Large intestine (tissue), 3 donors: ENCODE measurements around the gene EIPR1. TPM values are rescaled to one million over a fixed set of nuclear protein-coding genes. Genes with fewer than 3 reads are reported as not detected.

ENCODE experiments used
- DNase-seq, 2 donors: peaks; one replicate each; pipeline versions ENCODE4 v3.0.0 to v3.0.0-alpha.2; 2013
- H3K27ac ChIP-seq: one replicate; pipeline ENCODE4 v1.5.1; 2013; ENCODE audit warnings: low read length
- H3K27me3 ChIP-seq: 2 replicates; pipeline ENCODE4 v1.6.1; 2013; ENCODE audit warnings: low read length; ENCODE audit not compliant: control insufficient read depth, insufficient read depth
- H3K36me3 ChIP-seq: 2 replicates; pipeline ENCODE4 v1.6.1; 2013; ENCODE audit warnings: low read length; ENCODE audit not compliant: control insufficient read depth, insufficient read depth
- H3K4me1 ChIP-seq: one replicate; pipeline ENCODE4 v1.6.1; 2013; ENCODE audit warnings: low read length; ENCODE audit not compliant: control insufficient read depth, insufficient read depth
- H3K4me3 ChIP-seq: one replicate; pipeline ENCODE4 v1.5.1; 2013; ENCODE audit warnings: low read length
- H3K9me3 ChIP-seq: one replicate; pipeline ENCODE4 v1.6.1; 2013; ENCODE audit warnings: mild to moderate bottlenecking, low read depth, low read length, moderate library complexity; ENCODE audit not compliant: control insufficient read depth
- WGBS: methylation state at CpG from one replicate; pipeline ENCODE4 v1.1.5; 2013; ENCODE audit warnings: low lambda C conversion rate; ENCODE audit not compliant: insufficient coverage; 5-methylcytosine and 5-hydroxymethylcytosine counted together
- polyA plus RNA-seq: library from polyadenylated mRNA; unstranded; fragments of 120-200 nt; gene quantifications from one replicate; pipeline ENCODE4 v1.2.1, GENCODE V29; 2013

Gene EIPR1
- polyA plus RNA-seq, 1 donor: 22.5 TPM

DNA sequence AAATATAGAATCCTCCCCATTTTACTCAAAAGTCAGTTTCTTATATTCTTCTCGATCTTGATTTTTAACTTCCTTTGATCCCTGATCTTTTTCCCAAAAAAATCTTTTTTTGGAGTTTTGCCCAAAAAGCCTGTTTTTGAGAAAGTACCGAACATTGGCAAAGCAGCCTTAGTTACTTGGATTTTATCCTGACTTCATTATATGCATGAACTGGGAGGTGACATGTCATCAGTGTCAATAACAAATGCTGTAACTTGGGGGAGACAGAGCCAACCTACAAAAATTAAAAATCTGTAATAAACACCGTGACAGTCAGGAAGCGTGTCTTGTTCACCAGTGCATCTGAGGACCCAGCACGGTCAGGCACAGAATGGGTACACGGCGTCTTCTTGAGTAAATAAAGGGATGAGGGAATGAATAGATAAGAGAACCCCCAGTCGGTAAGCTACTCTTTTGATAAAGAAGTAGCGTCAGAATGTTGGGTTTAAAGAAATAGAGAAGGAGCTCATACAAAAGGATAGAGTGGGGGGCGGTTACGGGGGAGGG is 26.8 kb upstream of the EIPR1 start:
- Histone ChIP-seq H3K9me3 (no peaks in the 10 kb centered on the region), H3K36me3 (peaks cover 34% of the 10 kb centered on the region), H3K4me1 (no peaks in the 10 kb centered on the region), H3K27me3 (no peaks in the 10 kb centered on the region), H3K27ac (no peak overlapping the region), H3K4me3 (no peak overlapping the region)
- no peak for DNase-seq
- 76% methylated on average over 7 of the region's 11 CpGs for WGBS

GRCh38 chr2:3403587-3404334 is 26.1 kb upstream of the EIPR1 start:
- Histone ChIP-seq H3K36me3 (peaks cover 35% of the 10 kb centered on the region), H3K27me3 (no peaks in the 10 kb centered on the region), H3K27ac (no peak overlapping the region), H3K4me1 (no peaks in the 10 kb centered on the region), H3K4me3 (no peak overlapping the region), H3K9me3 (no peaks in the 10 kb centered on the region)
- WGBS: 100% methylated on average over 3 of the region's 11 CpGs
- DNase-seq: no peak

- no peaks in the 10 kb centered on the region for H3K27me3 ChIP-seq
- H3K4me1 ChIP-seq: no peaks in the 10 kb centered on the region
- peak; percentile 16 to 18 for DNase-seq
- peak overlapping the region; percentile 18 for H3K27ac ChIP-seq
- H3K4me3 ChIP-seq: no peak overlapping the region
- WGBS: no CpG with 5 or more reads among the region's 9 CpGs
- peaks cover 39% of the 10 kb centered on the region for H3K36me3 ChIP-seq
- peaks cover 24% of the 10 kb centered on the region for H3K9me3 ChIP-seq
Observed at GRCh38 chr2:3399829-3400228, 22.2 kb upstream of the EIPR1 start.

DNA sequence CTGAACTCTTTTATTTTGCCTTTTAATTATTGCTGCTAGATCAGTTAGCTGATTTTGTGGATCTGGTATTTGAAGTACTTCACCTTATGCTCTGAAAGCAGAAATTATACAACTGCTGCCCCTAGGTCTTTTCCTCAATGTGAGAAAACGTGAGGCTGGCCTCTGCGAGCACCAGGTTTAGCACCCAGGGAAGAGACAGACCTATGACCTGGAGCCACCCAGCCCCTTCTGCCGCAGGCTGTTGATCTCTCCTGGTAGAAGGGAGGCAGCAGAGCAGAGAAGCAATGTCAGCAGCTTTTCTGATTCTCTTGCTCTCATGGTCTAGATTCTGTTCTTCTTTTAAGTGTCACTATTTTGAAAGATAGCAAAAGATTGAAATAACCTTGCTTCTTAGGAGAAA is 21.8 kb upstream of the EIPR1 start:
- Histone ChIP-seq H3K4me1 (no peaks in the 10 kb centered on the region), H3K4me3 (no peak overlapping the region), H3K36me3 (peaks cover 41% of the 10 kb centered on the region), H3K9me3 (peaks cover 24% of the 10 kb centered on the region), H3K27ac (no peak overlapping the region), H3K27me3 (no peaks in the 10 kb centered on the region)
- DNase-seq: no peak
- no CpG with 5 or more reads among the region's 3 CpGs for WGBS

- no peak for DNase-seq
- Histone ChIP-seq H3K27me3 (no peaks in the 10 kb centered on the region), H3K4me3 (no peak overlapping the region), H3K9me3 (peaks cover 24% of the 10 kb centered on the region), H3K36me3 (peaks cover 44% of the 10 kb centered on the region), H3K4me1 (no peaks in the 10 kb centered on the region), H3K27ac (no peak overlapping the region)
- no CpG with 5 or more reads among the region's 5 CpGs for WGBS
Observed at GRCh38 chr2:3398857-3399256, 21.2 kb upstream of the EIPR1 start.

- peaks cover 44% of the 10 kb centered on the region for H3K36me3 ChIP-seq
- no peaks in the 10 kb centered on the region for H3K27me3 ChIP-seq
- H3K9me3 ChIP-seq: peaks cover 24% of the 10 kb centered on the region
- no peak overlapping the region for H3K27ac ChIP-seq
- no peaks in the 10 kb centered on the region for H3K4me1 ChIP-seq
- WGBS: no CpG with 5 or more reads among the region's 1 CpG
- DNase-seq: no peak
- H3K4me3 ChIP-seq: no peak overlapping the region
Observed at GRCh38 chr2:3396920-3397559, 19.4 kb upstream of the EIPR1 start.

- no CpG with 5 or more reads among the region's 4 CpGs for WGBS
- peaks cover 59% of the 10 kb centered on the region for H3K36me3 ChIP-seq
- H3K4me3 ChIP-seq: no peak overlapping the region
- H3K27ac ChIP-seq: no peak overlapping the region
- DNase-seq: no peak
- H3K4me1 ChIP-seq: no peaks in the 10 kb centered on the region
- H3K27me3 ChIP-seq: no peaks in the 10 kb centered on the region
- H3K9me3 ChIP-seq: peaks cover 38% of the 10 kb centered on the region
Observed at GRCh38 chr2:3392216-3392615, 14.6 kb upstream of the EIPR1 start.

DNA sequence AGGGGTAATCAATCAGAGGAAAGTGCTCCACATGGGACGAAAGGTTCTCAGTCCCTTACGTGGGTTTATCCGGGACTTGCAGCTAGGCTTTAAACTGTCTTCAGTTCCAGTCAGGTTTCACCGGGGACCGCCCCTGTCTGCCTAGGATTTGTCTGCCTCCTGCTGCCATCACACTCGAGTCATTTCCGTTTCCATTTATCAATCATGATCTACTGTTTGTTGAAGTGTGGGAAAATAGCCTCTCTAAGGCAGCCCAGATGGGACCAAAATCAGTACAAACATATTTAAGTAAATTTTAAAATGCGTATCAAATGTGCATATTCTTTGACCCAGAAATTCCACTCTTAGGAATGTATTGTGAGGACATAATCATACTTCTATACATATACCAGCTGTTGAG is 12.4 kb upstream of the EIPR1 start:
- H3K27me3 ChIP-seq: no peaks in the 10 kb centered on the region
- peaks cover 54% of the 10 kb centered on the region for H3K36me3 ChIP-seq
- H3K27ac ChIP-seq: no peak overlapping the region
- no peak for DNase-seq
- no peak overlapping the region for H3K4me3 ChIP-seq
- peaks cover 18% of the 10 kb centered on the region for H3K9me3 ChIP-seq
- H3K4me1 ChIP-seq: no peaks in the 10 kb centered on the region
- WGBS: 95% methylated on average over 3 of the region's 8 CpGs

- no peak for DNase-seq
- Histone ChIP-seq H3K27me3 (no peaks in the 10 kb centered on the region), H3K36me3 (peaks cover 51% of the 10 kb centered on the region), H3K4me3 (no peak overlapping the region), H3K4me1 (no peaks in the 10 kb centered on the region), H3K27ac (no peak overlapping the region), H3K9me3 (peaks cover 17% of the 10 kb centered on the region)
- WGBS: no CpG with 5 or more reads among the region's 29 CpGs
Observed at GRCh38 chr2:3389193-3389592, 11.6 kb upstream of the EIPR1 start.

DNA sequence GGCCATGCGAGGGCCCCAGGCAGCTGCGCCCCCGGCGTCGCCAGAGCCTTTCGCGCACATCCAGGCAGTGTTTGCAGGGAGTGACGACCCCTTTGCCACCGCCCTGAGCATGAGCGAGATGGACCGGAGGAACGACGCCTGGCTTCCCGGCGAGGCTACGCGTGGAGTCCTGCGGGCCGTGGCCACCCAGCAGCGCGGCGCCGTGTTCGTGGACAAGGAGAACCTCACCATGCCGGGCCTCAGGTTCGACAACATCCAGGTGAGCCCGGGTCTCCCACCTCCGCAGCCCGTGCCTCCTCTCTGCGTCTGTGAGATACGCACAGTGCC is 10.8 kb upstream of the EIPR1 start:
- no peak for DNase-seq
- Histone ChIP-seq H3K27me3 (no peaks in the 10 kb centered on the region), H3K4me1 (no peaks in the 10 kb centered on the region), H3K27ac (no peak overlapping the region), H3K4me3 (no peak overlapping the region), H3K9me3 (peaks cover 17% of the 10 kb centered on the region), H3K36me3 (peaks cover 45% of the 10 kb centered on the region)
- no CpG with 5 or more reads among the region's 31 CpGs for WGBS
